ENCODE results near the gene BLOC1S2.

DNA sequence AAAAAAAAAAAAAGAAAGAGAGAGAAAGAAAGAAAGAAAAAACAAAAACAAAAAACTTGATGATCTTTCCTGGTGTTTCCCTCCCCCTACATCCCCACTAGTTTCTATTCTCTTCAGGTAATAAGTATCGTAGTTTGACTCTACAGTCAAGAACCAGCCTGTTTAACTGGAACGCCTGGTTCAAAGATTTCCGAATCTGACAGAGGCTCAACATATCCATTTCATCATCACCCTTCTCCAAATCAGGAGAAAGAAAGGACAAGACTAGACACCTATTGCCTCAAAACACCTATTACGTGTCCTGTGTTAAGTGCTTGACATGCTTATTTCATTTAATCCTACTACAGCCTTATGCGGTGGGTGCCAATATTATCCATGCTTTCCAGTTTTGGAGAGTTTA is 20.4 kb upstream of the BLOC1S2 start:
- TF ChIP-seq POLR2A (IDR thresholded peaks at IDR 0.05) = no peak
- TF ChIP-seq, protein P1, sequence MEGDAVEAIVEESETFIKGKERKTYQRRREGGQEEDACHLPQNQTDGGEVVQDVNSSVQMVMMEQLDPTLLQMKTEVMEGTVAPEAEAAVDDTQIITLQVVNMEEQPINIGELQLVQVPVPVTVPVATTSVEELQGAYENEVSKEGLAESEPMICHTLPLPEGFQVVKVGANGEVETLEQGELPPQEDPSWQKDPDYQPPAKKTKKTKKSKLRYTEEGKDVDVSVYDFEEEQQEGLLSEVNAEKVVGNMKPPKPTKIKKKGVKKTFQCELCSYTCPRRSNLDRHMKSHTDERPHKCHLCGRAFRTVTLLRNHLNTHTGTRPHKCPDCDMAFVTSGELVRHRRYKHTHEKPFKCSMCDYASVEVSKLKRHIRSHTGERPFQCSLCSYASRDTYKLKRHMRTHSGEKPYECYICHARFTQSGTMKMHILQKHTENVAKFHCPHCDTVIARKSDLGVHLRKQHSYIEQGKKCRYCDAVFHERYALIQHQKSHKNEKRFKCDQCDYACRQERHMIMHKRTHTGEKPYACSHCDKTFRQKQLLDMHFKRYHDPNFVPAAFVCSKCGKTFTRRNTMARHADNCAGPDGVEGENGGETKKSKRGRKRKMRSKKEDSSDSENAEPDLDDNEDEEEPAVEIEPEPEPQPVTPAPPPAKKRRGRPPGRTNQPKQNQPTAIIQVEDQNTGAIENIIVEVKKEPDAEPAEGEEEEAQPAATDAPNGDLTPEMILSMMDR (IDR thresholded peaks at IDR 0.05) = no peak
